Chondrocyte (in vitro differentiated cells): ENCODE results near the gene NLRP9. TPM values are rescaled to one million over a fixed set of nuclear protein-coding genes. Genes with fewer than 3 reads are reported as not detected.

Experiments
- DNase-seq: peaks from one replicate; pipeline ENCODE4 v3.0.0; 2021; ENCODE audit warnings: mixed read lengths, low spot score
- H3K27ac Mint-ChIP-seq: one replicate; pipeline ENCODE4 v1.8.0; 2021; ENCODE audit warnings: mild to moderate bottlenecking, moderate library complexity, mixed read lengths; ENCODE audit not compliant: unreplicated experiment
- H3K27me3 Mint-ChIP-seq: 2 replicates; pipeline ENCODE4 v1.8.0; 2021; ENCODE audit warnings: low read depth, mixed read lengths
- H3K36me3 Mint-ChIP-seq: 2 replicates; pipeline ENCODE4 v1.8.0; 2021; ENCODE audit warnings: low read depth, mixed read lengths
- H3K4me1 Mint-ChIP-seq: 2 replicates; pipeline ENCODE4 v1.8.0; 2021; ENCODE audit warnings: low read depth, mild to moderate bottlenecking, mixed read lengths
- H3K4me3 Mint-ChIP-seq: one replicate; pipeline ENCODE4 v1.8.0; 2021; ENCODE audit warnings: mild to moderate bottlenecking, moderate library complexity, mixed read lengths; ENCODE audit not compliant: unreplicated experiment
- H3K9me3 Mint-ChIP-seq: 2 replicates; pipeline ENCODE4 v1.8.0; 2021; ENCODE audit warnings: low read depth, mixed read lengths
- CTCF ChIP-seq: fragments of 200-600 bp; sonication (generic); IDR thresholded peaks from 2 replicates; pipeline ENCODE4 v1.5.0; 2021; ENCODE audit warnings: antibody characterized with exemption, mild to moderate bottlenecking, moderate library complexity
- total RNA-seq: library from RNA; stranded (reverse); gene quantifications from 3 replicates; pipeline ENCODE4 v1.2.1, GENCODE V29; 2021

The NLRP9 gene
- total RNA-seq, 1 donor from 2014 or later = not detected

GRCh38 chr19:55667006-55667381, 71.2 kb downstream of the NLRP9 start:
- H3K4me1 Mint-ChIP-seq = peaks cover 4% of the 10 kb centered on the region
- no peak for TF ChIP-seq CTCF
- H3K27ac Mint-ChIP-seq = no peak overlapping the region
- no peaks in the 10 kb centered on the region for H3K9me3 Mint-ChIP-seq
- peak; percentile 67 for DNase-seq
- H3K4me3 Mint-ChIP-seq = no peak overlapping the region
- H3K27me3 Mint-ChIP-seq = no peaks in the 10 kb centered on the region
- H3K36me3 Mint-ChIP-seq = peaks cover 30% of the 10 kb centered on the region

GRCh38 chr19:55666343-55667005, 71.7 kb downstream of the NLRP9 start:
- H3K9me3 Mint-ChIP-seq = no peaks in the 10 kb centered on the region
- no peak overlapping the region for H3K4me3 Mint-ChIP-seq
- peaks cover 2% of the 10 kb centered on the region for H3K4me1 Mint-ChIP-seq
- H3K27ac Mint-ChIP-seq = no peak overlapping the region
- peaks cover 34% of the 10 kb centered on the region for H3K36me3 Mint-ChIP-seq
- peak; percentile 75 for DNase-seq
- H3K27me3 Mint-ChIP-seq = no peaks in the 10 kb centered on the region
- TF ChIP-seq CTCF = no peak

- no peak for TF ChIP-seq CTCF
- H3K4me1 Mint-ChIP-seq = peaks cover 6% of the 10 kb centered on the region
- no peak overlapping the region for H3K27ac Mint-ChIP-seq
- no peaks in the 10 kb centered on the region for H3K27me3 Mint-ChIP-seq
- H3K36me3 Mint-ChIP-seq = peaks cover 32% of the 10 kb centered on the region
- no peak overlapping the region for H3K4me3 Mint-ChIP-seq
- no peaks in the 10 kb centered on the region for H3K9me3 Mint-ChIP-seq
- peak; percentile 76 for DNase-seq
Observed at GRCh38 chr19:55663846-55664536, 74.2 kb downstream of the NLRP9 start.

- Mint-ChIP-seq H3K4me1 (peaks cover 24% of the 10 kb centered on the region), H3K27ac (peak overlapping the region; percentile 22), H3K27me3 (no peaks in the 10 kb centered on the region), H3K36me3 (peaks cover 29% of the 10 kb centered on the region), H3K4me3 (no peak overlapping the region), H3K9me3 (no peaks in the 10 kb centered on the region)
- no peak for DNase-seq
- TF ChIP-seq CTCF = no peak
Observed at GRCh38 chr19:55661826-55662225, 76.4 kb downstream of the NLRP9 start.

GRCh38 chr19:55660991-55661390, 77.2 kb downstream of the NLRP9 start:
- H3K4me3 Mint-ChIP-seq = no peak overlapping the region
- no peaks in the 10 kb centered on the region for H3K27me3 Mint-ChIP-seq
- H3K9me3 Mint-ChIP-seq = no peaks in the 10 kb centered on the region
- H3K36me3 Mint-ChIP-seq = peaks cover 29% of the 10 kb centered on the region
- DNase-seq = peak; percentile 79
- TF ChIP-seq CTCF = no peak
- peaks cover 33% of the 10 kb centered on the region for H3K4me1 Mint-ChIP-seq
- no peak overlapping the region for H3K27ac Mint-ChIP-seq
